Type B pancreatic cell (in vitro differentiated cells): ENCODE measurements around the gene SMIM10L1. TPM values are rescaled to one million over a fixed set of nuclear protein-coding genes. Genes with fewer than 3 reads are reported as not detected.
A peak's percentile ranks its signal among the peaks of the same experiment; 100 is the strongest.

Experiments used
- DNase-seq: peaks from one replicate; pipeline ENCODE4 v3.0.0; 2021; ENCODE audit warnings: mixed read lengths; ENCODE audit not compliant: unreplicated experiment; ENCODE audit errors: extremely low spot score
- H3K27ac Mint-ChIP-seq: 2 replicates; pipeline ENCODE4 v1.8.0; 2021; ENCODE audit warnings: mild to moderate bottlenecking, mixed read lengths
- H3K27me3 Mint-ChIP-seq: 2 replicates; pipeline ENCODE4 v1.8.0; 2021; ENCODE audit warnings: mixed read lengths
- H3K36me3 Mint-ChIP-seq: 2 replicates; pipeline ENCODE4 v1.8.0; 2021; ENCODE audit warnings: mixed read lengths
- H3K4me1 Mint-ChIP-seq: one replicate; pipeline ENCODE4 v1.8.0; 2021; ENCODE audit warnings: mixed read lengths; ENCODE audit not compliant: unreplicated experiment
- H3K4me3 Mint-ChIP-seq: 2 replicates; pipeline ENCODE4 v1.8.0; 2021; ENCODE audit warnings: mild to moderate bottlenecking, mixed read lengths
- H3K9me3 Mint-ChIP-seq: 2 replicates; pipeline ENCODE4 v1.8.0; 2021; ENCODE audit warnings: mixed read lengths
- CTCF ChIP-seq: fragments of 200-600 bp; sonication (generic); conservative IDR thresholded peaks from 2 replicates; pipeline ENCODE4 v1.5.0; 2021; ENCODE audit warnings: antibody characterized with exemption, mild to moderate bottlenecking
- long read RNA-seq: library from polyadenylated mRNA; unstranded; transcript quantifications from one replicate; pipeline ENCODE4 v2.0.0, GENCODE V29; 2020
- total RNA-seq: library from RNA; stranded (reverse); gene quantifications from 2 replicates; pipeline ENCODE4 v1.2.1, GENCODE V29; 2021; ENCODE audit warnings: low replicate concordance

Gene SMIM10L1
- 15.1 and 24.0 TPM in 2 replicates for total RNA-seq
- long read RNA-seq, full-length matches to known transcripts, result 134 of 134 reads
- long read RNA-seq, partial matches to known transcripts, result 0 of 134 reads
- long read RNA-seq, other reads (novel, unspliced or antisense), result 0 of 134 reads

GRCh38 chr12:11171145-11171968 is at the start of gene SMIM10L1:
Gene SMIM10L1, plus strand, starts transcription at chr12:11171194. Its CDS starts 163 bp downstream, at chr12:11171357.
- Mint-ChIP-seq H3K27me3 (no peaks in the 10 kb centered on the region), H3K27ac (peak within 1 kb of the TSS; percentile 100), H3K4me1 (peaks cover 16% of the 10 kb centered on the region), H3K4me3 (peak within 1 kb of the TSS; percentile 99), H3K36me3 (peaks cover 63% of the 10 kb centered on the region), H3K9me3 (no peaks in the 10 kb centered on the region)
- DNase-seq, result peak; percentile 91
- no peak for TF ChIP-seq CTCF

GRCh38 chr12:11130382-11130781 is 40.6 kb upstream of the SMIM10L1 start:
- peaks cover 5% of the 10 kb centered on the region for H3K9me3 Mint-ChIP-seq

DNA sequence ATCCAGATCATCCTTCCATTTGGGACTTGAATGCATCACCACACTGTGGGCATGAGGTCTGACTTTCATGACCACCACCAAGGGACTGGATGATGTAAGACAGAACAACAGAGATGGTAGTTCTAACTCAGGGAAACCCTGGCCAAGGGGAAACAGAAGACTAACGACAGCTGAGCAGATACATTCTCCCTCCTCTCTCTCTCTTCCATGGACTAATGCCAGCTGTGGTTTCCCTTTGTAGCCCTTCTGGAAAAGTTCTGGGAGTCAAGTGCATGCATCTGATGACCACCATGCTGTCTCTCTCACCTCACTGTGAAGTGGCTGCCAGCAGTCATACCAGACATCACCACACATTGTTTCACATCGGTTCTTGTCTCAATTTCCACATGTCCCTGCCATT is 40.0 kb upstream of the SMIM10L1 start:
- Mint-ChIP-seq H3K4me1 (no peaks in the 10 kb centered on the region), H3K36me3 (peaks cover 40% of the 10 kb centered on the region), H3K4me3 (no peak overlapping the region), H3K9me3 (peaks cover 5% of the 10 kb centered on the region), H3K27ac (no peak overlapping the region), H3K27me3 (no peaks in the 10 kb centered on the region)
- no peak for TF ChIP-seq CTCF
- no peak for DNase-seq

More at GRCh38 chr12:11130382-11130781, 40.6 kb upstream of the SMIM10L1 start:
- DNase-seq, result no peak
- no peak for TF ChIP-seq CTCF
- Mint-ChIP-seq H3K4me3 (no peak overlapping the region), H3K27me3 (no peaks in the 10 kb centered on the region), H3K36me3 (peaks cover 39% of the 10 kb centered on the region), H3K4me1 (no peaks in the 10 kb centered on the region), H3K27ac (no peak overlapping the region)

GRCh38 chr12:11133162-11133561 is 37.8 kb upstream of the SMIM10L1 start:
- H3K36me3 Mint-ChIP-seq, result peaks cover 40% of the 10 kb centered on the region
- H3K27me3 Mint-ChIP-seq, result no peaks in the 10 kb centered on the region
- no peaks in the 10 kb centered on the region for H3K9me3 Mint-ChIP-seq
- TF ChIP-seq CTCF, result no peak
- no peaks in the 10 kb centered on the region for H3K4me1 Mint-ChIP-seq
- no peak overlapping the region for H3K4me3 Mint-ChIP-seq
- no peak for DNase-seq
- peak overlapping the region; percentile 3 for H3K27ac Mint-ChIP-seq

GRCh38 chr12:11133816-11134215 is 37.2 kb upstream of the SMIM10L1 start:
- no peak for TF ChIP-seq CTCF
- Mint-ChIP-seq H3K9me3 (no peaks in the 10 kb centered on the region), H3K4me1 (no peaks in the 10 kb centered on the region), H3K4me3 (no peak overlapping the region), H3K36me3 (peaks cover 37% of the 10 kb centered on the region), H3K27ac (peak overlapping the region; percentile 3), H3K27me3 (no peaks in the 10 kb centered on the region)
- DNase-seq, result no peak
